GM12874 (cell line): ENCODE measurements around the gene PTPN23.

ENCODE experiments used
- TF ChIP-seq, protein P1 (sequence below): IDR thresholded peaks from 2 replicates; pipeline ENCODE4 v1.5.1; 2011; ENCODE audit warnings: low read depth, mild to moderate bottlenecking, control low read depth, low read length, moderate library complexity; ENCODE audit not compliant: insufficient read depth

PTPN23 gene

DNA sequence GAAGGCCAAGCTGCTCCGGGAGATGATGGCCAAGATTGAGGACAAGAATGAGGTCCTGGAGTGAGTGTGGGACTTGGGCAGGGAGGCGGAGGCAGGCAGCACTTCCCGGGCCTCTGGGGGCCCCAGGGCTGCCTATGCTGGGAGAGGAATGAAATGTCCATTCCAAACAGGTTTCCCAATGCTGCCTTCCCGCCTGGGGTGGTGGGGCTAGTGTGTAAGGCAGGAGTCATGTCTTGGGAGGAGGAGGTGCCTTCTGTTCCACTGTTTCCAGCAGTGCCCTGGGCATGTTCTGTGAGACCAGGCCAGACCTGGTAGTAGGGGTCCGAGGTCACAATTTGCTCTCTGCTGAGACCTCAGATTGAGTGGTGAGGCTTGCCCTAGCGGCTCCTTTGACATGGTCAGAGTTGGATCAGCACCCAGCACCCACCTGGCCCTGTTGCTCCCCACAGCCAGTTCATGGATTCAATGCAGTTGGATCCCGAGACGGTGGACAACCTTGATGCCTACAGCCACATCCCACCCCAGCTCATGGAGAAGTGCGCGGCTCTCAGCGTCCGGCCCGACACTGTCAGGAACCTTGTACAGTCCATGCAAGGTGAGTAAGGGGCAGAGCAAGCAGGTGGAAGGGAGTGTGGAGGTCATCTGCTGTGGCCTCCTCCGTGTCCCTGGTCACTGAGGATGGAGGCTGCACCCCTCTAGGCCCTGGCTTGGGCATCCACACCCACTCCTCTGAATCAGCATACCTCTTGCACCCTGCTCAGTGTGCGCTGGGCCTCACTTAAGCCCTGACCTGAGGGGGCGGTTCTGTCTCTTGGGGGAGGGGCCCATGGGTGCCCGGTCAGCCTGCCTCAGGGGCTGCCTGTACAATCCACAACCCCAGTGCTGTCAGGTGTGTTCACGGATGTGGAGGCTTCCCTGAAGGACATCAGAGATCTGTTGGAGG, 27.3 kb downstream of the PTPN23 start:
- TF ChIP-seq, protein P1, sequence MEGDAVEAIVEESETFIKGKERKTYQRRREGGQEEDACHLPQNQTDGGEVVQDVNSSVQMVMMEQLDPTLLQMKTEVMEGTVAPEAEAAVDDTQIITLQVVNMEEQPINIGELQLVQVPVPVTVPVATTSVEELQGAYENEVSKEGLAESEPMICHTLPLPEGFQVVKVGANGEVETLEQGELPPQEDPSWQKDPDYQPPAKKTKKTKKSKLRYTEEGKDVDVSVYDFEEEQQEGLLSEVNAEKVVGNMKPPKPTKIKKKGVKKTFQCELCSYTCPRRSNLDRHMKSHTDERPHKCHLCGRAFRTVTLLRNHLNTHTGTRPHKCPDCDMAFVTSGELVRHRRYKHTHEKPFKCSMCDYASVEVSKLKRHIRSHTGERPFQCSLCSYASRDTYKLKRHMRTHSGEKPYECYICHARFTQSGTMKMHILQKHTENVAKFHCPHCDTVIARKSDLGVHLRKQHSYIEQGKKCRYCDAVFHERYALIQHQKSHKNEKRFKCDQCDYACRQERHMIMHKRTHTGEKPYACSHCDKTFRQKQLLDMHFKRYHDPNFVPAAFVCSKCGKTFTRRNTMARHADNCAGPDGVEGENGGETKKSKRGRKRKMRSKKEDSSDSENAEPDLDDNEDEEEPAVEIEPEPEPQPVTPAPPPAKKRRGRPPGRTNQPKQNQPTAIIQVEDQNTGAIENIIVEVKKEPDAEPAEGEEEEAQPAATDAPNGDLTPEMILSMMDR, result no peak

DNA sequence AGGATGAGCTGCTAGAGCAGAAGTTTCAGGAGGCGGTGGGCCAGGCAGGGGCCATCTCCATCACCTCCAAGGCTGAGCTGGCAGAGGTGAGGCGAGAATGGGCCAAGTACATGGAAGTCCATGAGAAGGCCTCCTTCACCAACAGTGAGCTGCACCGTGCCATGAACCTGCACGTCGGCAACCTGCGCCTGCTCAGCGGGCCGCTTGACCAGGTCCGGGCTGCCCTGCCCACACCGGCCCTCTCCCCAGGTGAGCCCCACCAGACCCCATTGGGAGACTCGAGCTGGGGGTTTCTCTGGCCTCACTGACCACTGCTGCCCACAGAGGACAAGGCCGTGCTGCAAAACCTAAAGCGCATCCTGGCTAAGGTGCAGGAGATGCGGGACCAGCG, 28.0 kb downstream of the PTPN23 start:
- TF ChIP-seq, protein P1, result no peak

GRCh38 chr3:47409284-47409683, 28.5 kb downstream of the PTPN23 start:
- TF ChIP-seq, protein P1, result no peak

GRCh38 chr3:47409688-47410416, 29.0 kb downstream of the PTPN23 start:
- TF ChIP-seq, protein P1, result no peak

DNA sequence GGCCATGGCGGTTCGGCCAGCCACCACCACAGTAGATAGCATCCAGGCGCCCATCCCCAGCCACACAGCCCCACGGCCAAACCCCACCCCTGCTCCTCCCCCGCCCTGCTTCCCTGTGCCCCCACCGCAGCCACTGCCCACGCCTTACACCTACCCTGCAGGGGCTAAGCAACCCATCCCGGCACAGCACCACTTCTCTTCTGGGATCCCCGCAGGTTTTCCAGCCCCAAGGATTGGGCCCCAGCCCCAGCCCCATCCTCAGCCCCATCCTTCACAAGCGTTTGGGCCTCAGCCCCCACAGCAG, 29.5 kb downstream of the PTPN23 start:
- TF ChIP-seq, protein P1, result no peak

GRCh38 chr3:47410801-47411646, 30.2 kb downstream of the PTPN23 start:
- TF ChIP-seq, protein P1, result no peak
